Peyer's patch (tissue), 4 donors: ENCODE measurements around the gene SPINDOC. TPM values are rescaled to one million over a fixed set of nuclear protein-coding genes. Genes with fewer than 3 reads are reported as not detected.
A peak's percentile ranks its signal among the peaks of the same experiment; 100 is the strongest.

ENCODE experiments used
- DNase-seq, 3 donors: peaks; one replicate each; pipeline ENCODE4 v3.0.0-alpha.2; 2017 to 2019
- H3K27ac ChIP-seq, 4 donors: fragments of 200-600 bp; sonication (generic); one replicate each; pipeline ENCODE4 v1.5.1; 2016 to 2019
- H3K27me3 ChIP-seq, 2 donors: fragments of 200-600 bp; sonication (generic); one replicate each; pipeline ENCODE4 v1.5.1; 2019
- H3K36me3 ChIP-seq, 3 donors: fragments of 200-600 bp; sonication (generic); one replicate each; pipeline ENCODE4 v1.5.1; 2016 to 2019
- H3K4me1 ChIP-seq, 4 donors: fragments of 200-600 bp; sonication (generic); one replicate each; pipeline ENCODE4 v1.5.1; 2016 to 2019
- H3K4me3 ChIP-seq, 4 donors: fragments of 200-600 bp; sonication (generic); 1 replicate in 3 of 4; 2 replicates in 1 of 4; pipeline ENCODE4 v1.5.1; 2016 to 2019; ENCODE audit warnings: mild to moderate bottlenecking in 1 of 4
- H3K9me3 ChIP-seq, 4 donors: fragments of 200-600 bp; sonication (generic); one replicate each; pipeline ENCODE4 v1.5.1; 2016 to 2019; ENCODE audit warnings: mild to moderate bottlenecking in 1 of 4
- POLR2A ChIP-seq, 2 donors: fragments of 450-650 bp; IDR thresholded peaks; one replicate each; pipeline ENCODE4 v1.5.1; 2017; ENCODE audit warnings: antibody characterized with exemption in 2 of 2, mild to moderate bottlenecking in 2 of 2, moderate library complexity in 2 of 2
- total RNA-seq, 4 donors: library from RNA; depleted of rRNA; stranded (reverse); fragments of >200 nt; gene quantifications; one replicate each; pipeline ENCODE4 v1.1.0, GENCODE V29; 2016
- TF ChIP-seq, protein P1 (sequence below), 6 experiments: fragments of 450-650 bp in 4 of 6; fragments of 200-600 bp in 2 of 6; sonication (generic) in 1 of 6; IDR thresholded peaks; one replicate each; pipeline ENCODE4 v1.5.1; 2017 to 2019; ENCODE audit warnings: antibody characterized with exemption in 6 of 6, mild to moderate bottlenecking in 3 of 6, moderate library complexity in 1 of 6

SPINDOC gene
- total RNA-seq, 4 donors from 2014 or later, result 3.5 to 15.7 (median 6.4) TPM

DNA sequence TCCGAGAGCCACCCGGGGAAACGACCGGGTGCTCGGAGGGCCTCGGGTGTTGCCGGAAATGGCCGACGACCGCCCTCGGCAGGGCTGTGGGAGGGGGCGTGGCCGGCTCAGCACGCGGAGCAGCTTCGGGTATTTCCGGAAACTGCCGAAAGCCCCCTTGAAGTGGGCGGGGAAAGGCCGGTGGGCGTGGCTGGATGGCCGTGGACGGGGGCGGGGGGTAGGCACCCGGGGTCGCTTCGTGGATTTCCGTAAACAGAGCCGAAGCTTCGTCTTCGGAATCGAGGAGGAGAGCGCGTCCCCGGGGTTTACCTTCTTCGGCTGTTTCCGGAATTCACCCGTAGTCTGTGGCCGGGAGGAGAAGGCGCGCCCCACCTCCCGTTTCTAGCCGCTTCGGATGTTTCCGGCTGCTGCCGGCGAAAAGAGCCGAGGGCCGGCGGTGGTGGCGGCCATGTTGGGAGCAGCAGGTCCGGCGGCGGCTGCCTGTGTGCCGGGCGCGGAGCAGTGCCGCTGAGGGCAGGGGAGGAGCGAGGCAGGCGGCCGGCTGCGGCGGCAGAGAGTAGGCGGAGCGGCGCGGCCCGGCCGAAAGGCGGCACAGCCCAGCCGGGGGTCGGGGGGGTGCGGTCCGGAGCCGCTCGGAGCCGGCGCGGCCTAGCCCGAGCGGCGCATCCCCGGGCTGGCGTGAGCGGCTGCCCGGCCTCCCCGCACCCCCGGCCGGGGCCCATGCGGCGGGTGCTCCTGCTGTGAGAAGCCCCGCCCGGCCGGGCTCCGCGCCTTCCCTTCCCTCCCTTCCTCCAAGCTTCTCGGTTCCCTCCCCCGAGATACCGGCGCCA is 25.6 kb downstream of the SPINDOC start, which contains the start of gene MARK2:
Gene MARK2 (plus strand): TSS at position 433 of the 830 bp plus-strand sequence. CDS start 397 bp downstream, at position 830.
- peak within 1 kb of the TSS; percentile 82 to 95 (median 92) for H3K27ac ChIP-seq
- H3K36me3 ChIP-seq, result peaks cover 0 to 4% (median 0%) of the 10 kb centered on the region in 3 donors
- peak within 1 kb of the TSS; percentile 76 to 95 (median 81) for H3K4me3 ChIP-seq
- peaks cover 9 to 52% (median 18%) of the 10 kb centered on the region in 4 donors for H3K4me1 ChIP-seq
- no peaks in the 10 kb centered on the region for H3K27me3 ChIP-seq
- H3K9me3 ChIP-seq, result no peaks in the 10 kb centered on the region
- TF ChIP-seq, protein P1, sequence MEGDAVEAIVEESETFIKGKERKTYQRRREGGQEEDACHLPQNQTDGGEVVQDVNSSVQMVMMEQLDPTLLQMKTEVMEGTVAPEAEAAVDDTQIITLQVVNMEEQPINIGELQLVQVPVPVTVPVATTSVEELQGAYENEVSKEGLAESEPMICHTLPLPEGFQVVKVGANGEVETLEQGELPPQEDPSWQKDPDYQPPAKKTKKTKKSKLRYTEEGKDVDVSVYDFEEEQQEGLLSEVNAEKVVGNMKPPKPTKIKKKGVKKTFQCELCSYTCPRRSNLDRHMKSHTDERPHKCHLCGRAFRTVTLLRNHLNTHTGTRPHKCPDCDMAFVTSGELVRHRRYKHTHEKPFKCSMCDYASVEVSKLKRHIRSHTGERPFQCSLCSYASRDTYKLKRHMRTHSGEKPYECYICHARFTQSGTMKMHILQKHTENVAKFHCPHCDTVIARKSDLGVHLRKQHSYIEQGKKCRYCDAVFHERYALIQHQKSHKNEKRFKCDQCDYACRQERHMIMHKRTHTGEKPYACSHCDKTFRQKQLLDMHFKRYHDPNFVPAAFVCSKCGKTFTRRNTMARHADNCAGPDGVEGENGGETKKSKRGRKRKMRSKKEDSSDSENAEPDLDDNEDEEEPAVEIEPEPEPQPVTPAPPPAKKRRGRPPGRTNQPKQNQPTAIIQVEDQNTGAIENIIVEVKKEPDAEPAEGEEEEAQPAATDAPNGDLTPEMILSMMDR (IDR thresholded peaks at IDR 0.05), result peak in 1 of 6 experiments; percentile 11
- TF ChIP-seq POLR2A (IDR thresholded peaks at IDR 0.05), result peak; percentile 46 to 58
- peak; percentile 99 for DNase-seq

DNA sequence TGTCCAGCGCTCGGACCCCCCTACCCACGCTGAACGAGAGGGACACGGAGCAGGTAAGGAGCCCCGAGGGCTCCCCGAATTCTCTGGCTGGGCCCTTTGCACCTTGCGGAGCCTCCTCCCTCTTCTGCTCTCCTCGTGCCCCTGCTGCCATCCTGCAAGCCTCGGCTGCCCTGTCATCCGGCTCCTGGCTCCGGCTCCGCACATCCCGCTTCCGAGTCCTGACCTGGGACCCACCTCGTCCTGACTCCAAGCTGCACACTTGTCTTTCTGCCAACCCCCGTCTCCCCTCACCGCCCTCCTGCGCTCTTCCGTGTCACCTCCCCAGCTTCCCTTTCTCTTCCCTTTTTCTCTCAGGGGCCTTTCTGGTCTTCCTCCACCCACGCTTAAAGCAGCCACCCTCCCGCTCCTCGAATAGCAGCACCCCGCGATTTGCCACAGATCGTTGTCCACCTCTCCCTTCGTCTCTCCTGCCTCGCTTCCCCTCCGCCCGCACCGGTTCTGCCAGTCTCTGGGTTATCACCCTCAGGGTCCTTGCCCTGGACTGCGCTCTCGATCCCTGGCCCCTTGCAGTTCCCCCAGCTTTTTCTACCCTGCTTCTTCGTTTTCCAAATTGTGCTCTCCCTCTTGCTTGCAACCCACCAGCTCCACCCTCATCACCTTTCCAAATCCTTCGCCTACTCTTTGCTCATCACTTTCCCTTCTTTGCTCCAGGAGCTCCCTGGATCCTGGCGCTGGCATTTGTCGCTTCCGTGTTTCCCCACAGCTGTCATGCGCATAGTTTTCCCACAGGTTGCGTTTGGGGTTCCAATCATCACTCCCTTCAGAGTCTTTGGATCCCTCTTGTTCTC is 26.5 kb downstream of the SPINDOC start:
- Histone ChIP-seq H3K4me1 (peaks cover 9 to 55% (median 18%) of the 10 kb centered on the region in 4 donors), H3K27ac (peak overlapping the region; percentile 66 to 95 (median 92)), H3K27me3 (no peaks in the 10 kb centered on the region), H3K4me3 (peak overlapping the region; percentile 76 to 95 (median 81)), H3K36me3 (peaks cover 0 to 11% (median 0%) of the 10 kb centered on the region in 3 donors), H3K9me3 (no peaks in the 10 kb centered on the region)
- TF ChIP-seq, protein P1 (IDR thresholded peaks at IDR 0.05), result no peak
- no peak for TF ChIP-seq POLR2A (IDR thresholded peaks at IDR 0.05)
- peak; percentile 48 to 71 (median 66) for DNase-seq

DNA sequence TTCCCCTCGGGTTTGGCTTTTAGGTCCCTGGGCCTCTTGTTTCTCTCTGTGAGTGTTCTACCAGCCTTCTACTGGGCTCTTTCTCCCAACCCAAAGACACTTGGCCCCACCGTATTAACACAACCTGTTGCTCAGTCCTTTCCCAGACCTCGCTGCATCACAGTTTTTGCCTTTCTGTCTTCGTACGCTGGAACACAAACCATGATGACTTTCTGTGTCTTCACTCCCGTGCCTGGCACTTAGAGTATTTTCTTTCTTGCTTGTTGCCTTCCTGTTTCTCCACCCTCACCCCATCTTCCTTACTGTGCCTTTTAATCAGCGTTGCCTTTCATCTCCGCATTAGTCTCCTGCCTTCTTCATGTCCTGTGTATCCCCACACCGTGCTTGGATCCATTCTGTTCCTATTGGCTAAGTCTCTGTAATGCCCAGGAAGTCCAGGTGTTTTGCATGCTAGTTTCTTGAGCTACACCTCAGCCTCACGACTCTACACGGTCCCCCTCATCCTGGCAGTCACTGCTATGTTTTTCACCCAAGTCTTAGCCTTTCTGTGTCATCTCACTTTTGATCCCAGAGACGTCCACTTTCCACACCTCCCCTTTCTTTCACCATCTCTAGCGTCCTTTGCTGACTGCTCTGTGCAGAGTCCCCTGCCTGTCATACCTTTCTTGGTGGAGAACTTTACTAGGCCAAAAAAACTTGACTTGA is 27.3 kb downstream of the SPINDOC start:
- Histone ChIP-seq H3K27ac (peak overlapping the region; percentile 66 to 95 (median 92)), H3K27me3 (no peaks in the 10 kb centered on the region), H3K4me1 (peaks cover 9 to 62% (median 18%) of the 10 kb centered on the region in 4 donors), H3K36me3 (peaks cover 0 to 13% (median 0%) of the 10 kb centered on the region in 3 donors), H3K4me3 (peak overlapping the region; percentile 76 to 95 (median 81)), H3K9me3 (no peaks in the 10 kb centered on the region)
- TF ChIP-seq POLR2A (IDR thresholded peaks at IDR 0.05), result no peak
- TF ChIP-seq, protein P1 (IDR thresholded peaks at IDR 0.05), result no peak
- no peak for DNase-seq

DNA sequence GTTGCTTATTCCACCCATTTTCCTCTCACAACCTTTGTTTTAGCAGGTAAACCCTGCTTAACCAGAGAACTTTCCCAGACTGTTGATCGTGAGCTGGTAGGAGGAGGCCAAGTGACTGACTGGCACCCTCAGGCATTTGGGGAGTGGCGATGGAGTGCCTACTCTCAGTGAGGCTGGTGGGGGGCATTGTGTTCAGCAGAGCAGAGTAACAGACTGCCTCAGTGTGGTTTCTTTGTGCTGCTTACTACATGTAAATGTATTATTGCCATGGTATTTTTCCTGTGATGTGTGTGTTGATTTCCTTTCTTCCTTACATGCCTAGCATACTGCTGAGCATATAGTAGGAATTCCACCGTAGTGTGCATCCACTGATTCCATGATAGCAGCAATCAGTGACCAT is 28.3 kb downstream of the SPINDOC start:
- H3K36me3 ChIP-seq, result peaks cover 0 to 13% (median 0%) of the 10 kb centered on the region in 3 donors
- peak overlapping the region in 1 of 4 donors; percentile 22 for H3K27ac ChIP-seq
- no peaks in the 10 kb centered on the region for H3K27me3 ChIP-seq
- H3K4me1 ChIP-seq, result peaks cover 9 to 65% (median 18%) of the 10 kb centered on the region in 4 donors
- H3K9me3 ChIP-seq, result no peaks in the 10 kb centered on the region
- no peak for DNase-seq
- H3K4me3 ChIP-seq, result peak overlapping the region in 2 of 4 donors; percentile 76 to 95
- TF ChIP-seq, protein P1 (IDR thresholded peaks at IDR 0.05), result no peak
- no peak for TF ChIP-seq POLR2A (IDR thresholded peaks at IDR 0.05)

DNA sequence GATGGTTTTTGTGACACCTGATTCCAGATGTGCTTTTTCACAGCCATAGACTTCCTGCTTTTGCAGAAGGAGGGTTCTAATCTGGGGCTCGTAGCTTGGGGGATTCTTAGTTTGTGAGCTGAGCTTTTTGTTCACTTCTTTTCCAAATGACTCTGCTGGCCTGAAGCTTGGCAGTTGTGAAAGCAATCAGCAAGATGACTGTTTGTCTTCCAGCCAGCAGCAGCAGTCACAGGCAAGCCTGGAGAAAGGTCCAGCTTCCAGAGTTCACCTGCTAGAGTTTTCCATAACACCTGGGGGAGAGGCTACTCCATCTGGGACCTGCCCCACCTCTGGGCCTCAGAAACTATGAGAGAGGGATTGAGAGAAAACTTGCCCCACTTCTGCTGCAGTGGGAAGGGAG is 29.8 kb downstream of the SPINDOC start:
- H3K4me1 ChIP-seq, result peaks cover 2 to 58% (median 9%) of the 10 kb centered on the region in 4 donors
- H3K27ac ChIP-seq, result peak overlapping the region in 1 of 4 donors; percentile 27
- peaks cover 0 to 13% (median 0%) of the 10 kb centered on the region in 3 donors for H3K36me3 ChIP-seq
- DNase-seq, result no peak
- TF ChIP-seq, protein P1 (IDR thresholded peaks at IDR 0.05), result no peak
- TF ChIP-seq POLR2A (IDR thresholded peaks at IDR 0.05), result no peak
- no peaks in the 10 kb centered on the region for H3K27me3 ChIP-seq
- no peaks in the 10 kb centered on the region for H3K9me3 ChIP-seq
- no peak overlapping the region for H3K4me3 ChIP-seq
